Liver (tissue), 9 donors: ENCODE results near the gene NNT. TPM values are rescaled to one million over a fixed set of nuclear protein-coding genes. Genes with fewer than 3 reads are reported as not detected.

Experiments
- DNase-seq: peaks from one replicate; pipeline ENCODE4 v3.0.0-alpha.2; 2017; ENCODE audit warnings: low spot score
- H3K27ac ChIP-seq, 2 donors: one replicate each; pipeline ENCODE4 v1.7.0; 2013; ENCODE audit warnings: inconsistent platforms in 2 of 2, low read length in 2 of 2, control low read depth in 1 of 2, low read depth in 1 of 2, mild to moderate bottlenecking in 1 of 2
- H3K27me3 ChIP-seq, 4 donors: one replicate each; pipeline versions ENCODE4 v1.6.1 to v1.7.0; 2013; ENCODE audit warnings: low read length in 3 of 4, inconsistent platforms in 1 of 4, mild to moderate bottlenecking in 1 of 4, moderate library complexity in 1 of 4; ENCODE audit not compliant: control insufficient read depth in 4 of 4, insufficient read depth in 4 of 4
- H3K36me3 ChIP-seq, 4 donors: one replicate each; pipeline versions ENCODE4 v1.6.1 to v1.7.0; 2013; ENCODE audit warnings: low read length in 3 of 4, mild to moderate bottlenecking in 3 of 4, low read depth in 1 of 4, moderate library complexity in 1 of 4; ENCODE audit not compliant: control insufficient read depth in 4 of 4, insufficient read depth in 3 of 4
- H3K4me1 ChIP-seq, 4 donors: one replicate each; pipeline versions ENCODE4 v1.6.1 to v1.7.0; 2013; ENCODE audit warnings: low read length in 3 of 4, mild to moderate bottlenecking in 3 of 4, moderate library complexity in 1 of 4; ENCODE audit not compliant: control insufficient read depth in 4 of 4, insufficient read depth in 4 of 4
- H3K4me3 ChIP-seq, 3 donors: one replicate each; pipeline versions ENCODE4 v1.6.1 to v1.7.0; 2013; ENCODE audit warnings: low read length in 3 of 3, control low read depth in 1 of 3, low read depth in 1 of 3, mild to moderate bottlenecking in 1 of 3
- H3K9ac ChIP-seq, 2 donors: one replicate each; pipeline ENCODE4 v1.7.0; 2013; ENCODE audit warnings: low read length in 2 of 2, mild to moderate bottlenecking in 2 of 2, moderate library complexity in 2 of 2, control low read depth in 1 of 2, low read depth in 1 of 2
- H3K9me3 ChIP-seq, 4 donors: one replicate each; pipeline versions ENCODE4 v1.6.1 to v1.7.0; 2013; ENCODE audit warnings: low read length in 3 of 4; ENCODE audit not compliant: control insufficient read depth in 4 of 4
- CTCF ChIP-seq: fragments of 150-350 bp; IDR thresholded peaks from 2 replicates; pipeline ENCODE4 v1.5.1; 2017; ENCODE audit warnings: improper control_type of control experiment, low read depth, low read length; ENCODE audit not compliant: missing input control
- EGR1 ChIP-seq, 2 donors: IDR thresholded peaks; 2 replicates each; pipeline ENCODE4 v1.6.1; 2016 to 2018; ENCODE audit warnings: antibody characterized with exemption in 2 of 2, low read depth in 2 of 2
- FOXA1 ChIP-seq: IDR thresholded peaks from 2 replicates; pipeline ENCODE4 v1.6.1; 2016; ENCODE audit warnings: antibody characterized with exemption
- FOXA2 ChIP-seq: IDR thresholded peaks from 2 replicates; pipeline ENCODE4 v1.6.1; 2016; ENCODE audit warnings: antibody characterized with exemption
- HNF4A ChIP-seq, 2 donors: conservative IDR thresholded peaks; 2 replicates each; pipeline ENCODE4 v1.6.1; 2016; ENCODE audit warnings: antibody characterized with exemption in 2 of 2, mild to moderate bottlenecking in 2 of 2
- HNF4G ChIP-seq: IDR thresholded peaks from 2 replicates; pipeline ENCODE4 v1.6.1; 2016; ENCODE audit warnings: antibody characterized with exemption
- JUND ChIP-seq, 2 donors: IDR thresholded peaks; 2 replicates each; pipeline ENCODE4 v1.6.1; 2016; ENCODE audit warnings: antibody characterized with exemption in 2 of 2
- NR2F2 ChIP-seq: IDR thresholded peaks from 2 replicates; pipeline ENCODE4 v1.6.1; 2016; ENCODE audit warnings: antibody characterized with exemption
- RAD21 ChIP-seq, 2 donors: IDR thresholded peaks; 2 replicates each; pipeline ENCODE4 v1.6.1; 2016; ENCODE audit warnings: antibody characterized with exemption in 2 of 2, mild to moderate bottlenecking in 2 of 2
- RXRA ChIP-seq, 2 donors: IDR thresholded peaks; 2 replicates each; pipeline ENCODE4 v1.6.1; 2017 to 2018; ENCODE audit warnings: antibody characterized with exemption in 2 of 2, mild to moderate bottlenecking in 1 of 2
- SP1 ChIP-seq: IDR thresholded peaks from 2 replicates; pipeline ENCODE4 v1.6.1; 2018; ENCODE audit warnings: antibody characterized with exemption, mild to moderate bottlenecking
- YY1 ChIP-seq: IDR thresholded peaks from 2 replicates; pipeline ENCODE4 v1.6.1; 2016; ENCODE audit warnings: antibody characterized with exemption, mild to moderate bottlenecking
- WGBS: extraction: QIAGEN DNeasy Blood & Tissue Kit; methylation state at CpG from one replicate; pipeline ENCODE4 v1.1.7; 2013; 5-methylcytosine and 5-hydroxymethylcytosine counted together
- polyA plus RNA-seq, 2 donors: library from polyadenylated mRNA; stranded (reverse) in 1 of 2; unstranded in 1 of 2; fragments of 200-250 nt in 1 of 2; fragments of >200 nt in 1 of 2; fragmentation: Nextera tagmentation in 1 of 2; extraction: Ambion mirVana in 1 of 2; gene quantifications; one replicate each; pipeline versions ENCODE4 v1.2.1 to v1.2.3, GENCODE V29; 2013 to 2015
- total RNA-seq, 2 donors: library from RNA; depleted of rRNA; stranded (reverse); fragments of >200 nt; gene quantifications; one replicate each; pipeline ENCODE4 v1.2.3, GENCODE V29; 2014
- TF ChIP-seq, protein P1 (sequence below): IDR thresholded peaks from 2 replicates; pipeline ENCODE4 v1.6.1; 2016; ENCODE audit warnings: antibody characterized with exemption
- TF ChIP-seq, protein P2 (sequence below): IDR thresholded peaks from 2 replicates; pipeline ENCODE4 v1.6.1; 2016; ENCODE audit warnings: antibody characterized with exemption
- TF ChIP-seq, protein P3 (sequence below): IDR thresholded peaks from 2 replicates; pipeline ENCODE4 v1.6.1; 2016; ENCODE audit warnings: antibody characterized with exemption
- TF ChIP-seq, protein P4 (sequence below): IDR thresholded peaks from 2 replicates; pipeline ENCODE4 v1.6.1; 2016; ENCODE audit warnings: antibody characterized with exemption, mild to moderate bottlenecking
- donor health status: healthy.
- donor health status: healthy.
- donor health status: healthy.
- donor health status: healthy.
- donor health status: healthy.

The NNT gene
- total and polyA plus RNA-seq, 4 donors: 45.4 to 154 (median 89.2) TPM

DNA sequence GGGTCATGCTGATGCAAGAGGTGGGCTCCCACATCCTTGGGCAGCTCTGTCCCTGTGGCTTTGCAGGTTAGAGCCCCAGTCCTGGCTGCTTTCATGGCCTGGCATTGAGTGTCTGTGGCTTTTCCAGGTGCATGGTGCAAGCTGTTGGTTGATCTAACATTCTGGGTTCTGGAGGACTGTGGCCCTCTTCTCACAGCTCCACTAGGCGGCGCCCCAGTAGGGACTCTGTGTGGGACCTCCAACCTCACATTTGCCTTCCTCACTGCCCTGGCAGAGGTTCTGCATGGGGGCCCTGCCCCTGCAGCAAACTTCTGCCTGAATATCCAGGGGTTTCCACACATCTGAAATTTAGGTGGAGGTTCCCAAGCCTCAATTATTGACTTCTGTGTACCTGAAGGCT lies 150.1 kb downstream of the NNT start:
- Histone ChIP-seq H3K27me3 (no peaks in the 10 kb centered on the region), H3K9me3 (peaks cover 0 to 2% (median 0%) of the 10 kb centered on the region in 4 donors), H3K4me3 (no peak overlapping the region), H3K9ac (no peak overlapping the region), H3K27ac (no peak overlapping the region), H3K4me1 (no peaks in the 10 kb centered on the region), H3K36me3 (peaks cover 0 to 1% (median 0%) of the 10 kb centered on the region in 4 donors)
- TF ChIP-seq JUND (IDR thresholded peaks at IDR 0.05) (no peak), HNF4G (no peak), CTCF (no peak), SP1 (no peak), NR2F2 (no peak), RXRA (IDR thresholded peaks at IDR 0.05) (no peak), HNF4A (conservative IDR thresholded peaks at IDR 0.05) (no peak), YY1 (no peak), FOXA1 (no peak), FOXA2 (no peak), EGR1 (IDR thresholded peaks at IDR 0.05; ENCODE audit: low read depth in 2 of 2) (no peak), RAD21 (IDR thresholded peaks at IDR 0.05) (no peak)
- TF ChIP-seq, protein P1, sequence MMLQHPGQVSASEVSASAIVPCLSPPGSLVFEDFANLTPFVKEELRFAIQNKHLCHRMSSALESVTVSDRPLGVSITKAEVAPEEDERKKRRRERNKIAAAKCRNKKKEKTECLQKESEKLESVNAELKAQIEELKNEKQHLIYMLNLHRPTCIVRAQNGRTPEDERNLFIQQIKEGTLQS: no peak
- TF ChIP-seq, protein P2, sequence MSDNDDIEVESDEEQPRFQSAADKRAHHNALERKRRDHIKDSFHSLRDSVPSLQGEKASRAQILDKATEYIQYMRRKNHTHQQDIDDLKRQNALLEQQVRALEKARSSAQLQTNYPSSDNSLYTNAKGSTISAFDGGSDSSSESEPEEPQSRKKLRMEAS: no peak
- TF ChIP-seq, protein P3, sequence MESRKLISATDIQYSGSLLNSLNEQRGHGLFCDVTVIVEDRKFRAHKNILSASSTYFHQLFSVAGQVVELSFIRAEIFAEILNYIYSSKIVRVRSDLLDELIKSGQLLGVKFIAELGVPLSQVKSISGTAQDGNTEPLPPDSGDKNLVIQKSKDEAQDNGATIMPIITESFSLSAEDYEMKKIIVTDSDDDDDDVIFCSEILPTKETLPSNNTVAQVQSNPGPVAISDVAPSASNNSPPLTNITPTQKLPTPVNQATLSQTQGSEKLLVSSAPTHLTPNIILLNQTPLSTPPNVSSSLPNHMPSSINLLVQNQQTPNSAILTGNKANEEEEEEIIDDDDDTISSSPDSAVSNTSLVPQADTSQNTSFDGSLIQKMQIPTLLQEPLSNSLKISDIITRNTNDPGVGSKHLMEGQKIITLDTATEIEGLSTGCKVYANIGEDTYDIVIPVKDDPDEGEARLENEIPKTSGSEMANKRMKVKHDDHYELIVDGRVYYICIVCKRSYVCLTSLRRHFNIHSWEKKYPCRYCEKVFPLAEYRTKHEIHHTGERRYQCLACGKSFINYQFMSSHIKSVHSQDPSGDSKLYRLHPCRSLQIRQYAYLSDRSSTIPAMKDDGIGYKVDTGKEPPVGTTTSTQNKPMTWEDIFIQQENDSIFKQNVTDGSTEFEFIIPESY: no peak
- TF ChIP-seq, protein P4, sequence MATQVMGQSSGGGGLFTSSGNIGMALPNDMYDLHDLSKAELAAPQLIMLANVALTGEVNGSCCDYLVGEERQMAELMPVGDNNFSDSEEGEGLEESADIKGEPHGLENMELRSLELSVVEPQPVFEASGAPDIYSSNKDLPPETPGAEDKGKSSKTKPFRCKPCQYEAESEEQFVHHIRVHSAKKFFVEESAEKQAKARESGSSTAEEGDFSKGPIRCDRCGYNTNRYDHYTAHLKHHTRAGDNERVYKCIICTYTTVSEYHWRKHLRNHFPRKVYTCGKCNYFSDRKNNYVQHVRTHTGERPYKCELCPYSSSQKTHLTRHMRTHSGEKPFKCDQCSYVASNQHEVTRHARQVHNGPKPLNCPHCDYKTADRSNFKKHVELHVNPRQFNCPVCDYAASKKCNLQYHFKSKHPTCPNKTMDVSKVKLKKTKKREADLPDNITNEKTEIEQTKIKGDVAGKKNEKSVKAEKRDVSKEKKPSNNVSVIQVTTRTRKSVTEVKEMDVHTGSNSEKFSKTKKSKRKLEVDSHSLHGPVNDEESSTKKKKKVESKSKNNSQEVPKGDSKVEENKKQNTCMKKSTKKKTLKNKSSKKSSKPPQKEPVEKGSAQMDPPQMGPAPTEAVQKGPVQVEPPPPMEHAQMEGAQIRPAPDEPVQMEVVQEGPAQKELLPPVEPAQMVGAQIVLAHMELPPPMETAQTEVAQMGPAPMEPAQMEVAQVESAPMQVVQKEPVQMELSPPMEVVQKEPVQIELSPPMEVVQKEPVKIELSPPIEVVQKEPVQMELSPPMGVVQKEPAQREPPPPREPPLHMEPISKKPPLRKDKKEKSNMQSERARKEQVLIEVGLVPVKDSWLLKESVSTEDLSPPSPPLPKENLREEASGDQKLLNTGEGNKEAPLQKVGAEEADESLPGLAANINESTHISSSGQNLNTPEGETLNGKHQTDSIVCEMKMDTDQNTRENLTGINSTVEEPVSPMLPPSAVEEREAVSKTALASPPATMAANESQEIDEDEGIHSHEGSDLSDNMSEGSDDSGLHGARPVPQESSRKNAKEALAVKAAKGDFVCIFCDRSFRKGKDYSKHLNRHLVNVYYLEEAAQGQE: no peak
- no peak for DNase-seq
- WGBS: 75% methylated on average over 2 of the region's 2 CpGs

Other genes with a start within 250 kb of the NNT start
- 1 to 10 TPM in 1 of 2 donors, under 1 TPM in 1; 0.37 to 1.0 TPM for gene CCL28, start 190.8 kb upstream of the NNT start, total RNA-seq
- 1 to 10 TPM in 1 of 2 donors, under 1 TPM in 1; 0.61 to 1.2 TPM for gene CCL28, start 190.8 kb upstream of the NNT start, polyA plus RNA-seq
- gene TMEM267, start 119.3 kb upstream of the NNT start, total RNA-seq: 1 to 10 TPM; 3.2 to 4.4 TPM
- gene TMEM267, start 119.3 kb upstream of the NNT start, polyA plus RNA-seq: 1 to 10 TPM; 2.3 to 5.4 TPM
- gene C5orf34, start 88.0 kb upstream of the NNT start, total RNA-seq: 1 to 10 TPM in 1 of 2 donors, under 1 TPM in 1; 0.59 to 3.0 TPM
- under 1 TPM; 0.31 to 0.33 TPM for gene C5orf34, start 88.0 kb upstream of the NNT start, polyA plus RNA-seq
- gene PAIP1, start 46.1 kb upstream of the NNT start, total RNA-seq: 10 to 100 TPM; 40.2 to 50.8 TPM
- 10 to 100 TPM; 27.0 to 48.2 TPM for gene PAIP1, start 46.1 kb upstream of the NNT start, polyA plus RNA-seq